NCI-H146 treated with DMSO at 0.1 percent for 48 hours (cell line): ENCODE measurements around the gene NOL12.
"Not testable (repeated sequence)": the region's sequence is repeated elsewhere in the genome, so short reads cannot be mapped to it uniquely, and the experiment has no call there.

Source experiments
- DNase-seq: peaks from one replicate; lab custom pipeline; 2025; ENCODE audit not compliant: unreplicated experiment; lab: John Stamatoyannopoulos, UW

Gene NOL12, protein sequence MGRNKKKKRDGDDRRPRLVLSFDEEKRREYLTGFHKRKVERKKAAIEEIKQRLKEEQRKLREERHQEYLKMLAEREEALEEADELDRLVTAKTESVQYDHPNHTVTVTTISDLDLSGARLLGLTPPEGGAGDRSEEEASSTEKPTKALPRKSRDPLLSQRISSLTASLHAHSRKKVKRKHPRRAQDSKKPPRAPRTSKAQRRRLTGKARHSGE

DNA sequence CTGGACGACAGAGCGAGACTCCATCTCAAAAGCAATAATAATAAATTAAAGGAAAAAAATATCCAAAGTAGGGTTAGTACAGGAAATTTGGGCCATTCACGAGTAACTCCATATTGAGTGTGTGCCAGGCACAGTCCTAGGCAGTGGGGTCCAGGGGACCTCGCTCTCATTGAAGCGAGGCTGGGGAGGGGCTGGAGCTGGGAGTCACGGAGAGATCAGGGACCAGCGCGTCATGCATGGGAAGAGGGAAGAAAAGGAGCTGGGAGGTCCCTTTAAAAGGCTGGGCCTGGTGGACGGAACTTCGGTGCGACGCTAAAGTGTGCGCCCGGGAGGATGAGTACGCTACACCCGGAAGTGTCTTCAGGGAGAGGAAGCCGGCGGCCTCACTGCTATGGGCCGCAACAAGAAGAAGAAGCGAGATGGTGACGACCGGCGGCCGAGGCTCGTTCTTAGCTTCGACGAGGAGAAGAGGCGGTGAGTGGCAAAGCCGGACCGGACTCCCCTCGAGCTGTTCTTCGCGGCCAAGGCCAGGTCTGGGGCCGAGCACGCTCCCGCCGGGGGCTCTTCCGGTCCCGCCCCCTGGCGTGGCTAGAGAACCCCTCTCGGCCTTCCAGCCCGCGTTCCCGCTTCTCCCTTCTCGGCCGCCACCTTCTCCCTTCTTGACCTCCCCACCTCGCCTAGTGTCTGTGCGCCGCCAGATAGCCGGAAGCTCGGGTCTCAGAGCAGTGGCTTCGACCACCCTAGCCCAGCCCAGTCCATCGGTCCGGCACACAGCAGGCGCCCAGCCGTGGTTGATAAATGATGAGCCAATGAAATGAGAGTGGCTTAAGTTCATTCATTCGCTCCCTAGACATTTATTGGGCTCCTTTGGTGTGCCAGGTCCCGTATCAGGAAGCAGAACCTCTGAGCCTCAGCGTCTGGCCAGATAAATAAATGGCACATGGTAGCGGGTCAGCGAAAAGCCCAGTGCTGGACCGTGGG lies at the start of gene NOL12:
NOL12 (plus strand) TSS at position 342 of the 981 bp plus-strand sequence; CDS start at position 392, 50 bp downstream.
- peak; percentile 59 for DNase-seq

DNA sequence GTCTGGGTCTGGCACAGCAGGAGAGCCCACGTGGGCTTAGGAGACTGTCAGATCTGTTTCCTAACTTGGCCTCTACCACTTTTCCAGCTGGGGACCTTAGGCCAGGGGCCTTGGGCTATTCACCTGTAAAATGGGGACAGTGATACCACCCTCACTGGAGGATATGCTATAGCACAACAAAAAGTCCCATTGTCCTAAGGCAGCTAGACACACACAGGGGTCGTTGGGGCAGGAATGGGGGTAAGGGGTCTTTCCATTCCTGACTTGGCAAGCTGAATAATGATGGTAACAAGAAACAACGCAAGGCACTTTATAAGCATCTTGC lies 49.2 kb upstream of the NOL12 start:
- no peak for DNase-seq

DNA sequence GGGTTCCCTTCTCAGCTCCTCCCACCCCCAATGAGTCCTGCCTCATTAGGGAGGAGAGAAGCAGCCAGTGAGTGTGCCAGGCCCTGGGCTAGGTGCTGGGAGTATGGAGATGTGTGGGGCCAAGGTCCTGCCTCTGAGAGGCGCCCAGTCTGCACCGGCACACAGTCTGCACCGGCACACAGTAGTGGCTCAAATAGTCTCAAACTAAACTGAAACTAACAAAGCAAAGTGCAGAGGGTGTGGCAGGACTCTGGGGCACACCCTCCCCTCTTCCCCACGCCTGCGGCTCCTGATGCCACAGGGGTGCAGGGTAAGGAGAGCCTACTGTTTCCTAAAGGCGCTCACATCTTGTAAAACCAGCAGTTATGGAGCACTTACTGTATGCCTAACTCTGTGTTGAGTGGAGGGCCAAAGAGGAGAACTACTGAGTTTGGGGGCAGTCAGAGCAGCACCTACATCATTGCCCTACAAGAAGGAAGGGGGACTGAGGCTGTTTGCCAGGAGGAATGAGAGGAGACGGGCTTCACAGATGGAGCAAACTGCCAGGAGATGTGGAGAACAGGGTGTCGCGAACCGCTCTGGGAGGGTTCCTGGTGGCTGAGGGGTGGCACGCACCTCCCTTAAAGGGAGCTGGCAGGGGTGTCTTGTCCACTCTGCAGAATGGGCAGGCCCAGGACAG lies 47.6 kb upstream of the NOL12 start:
- no peak for DNase-seq

DNA sequence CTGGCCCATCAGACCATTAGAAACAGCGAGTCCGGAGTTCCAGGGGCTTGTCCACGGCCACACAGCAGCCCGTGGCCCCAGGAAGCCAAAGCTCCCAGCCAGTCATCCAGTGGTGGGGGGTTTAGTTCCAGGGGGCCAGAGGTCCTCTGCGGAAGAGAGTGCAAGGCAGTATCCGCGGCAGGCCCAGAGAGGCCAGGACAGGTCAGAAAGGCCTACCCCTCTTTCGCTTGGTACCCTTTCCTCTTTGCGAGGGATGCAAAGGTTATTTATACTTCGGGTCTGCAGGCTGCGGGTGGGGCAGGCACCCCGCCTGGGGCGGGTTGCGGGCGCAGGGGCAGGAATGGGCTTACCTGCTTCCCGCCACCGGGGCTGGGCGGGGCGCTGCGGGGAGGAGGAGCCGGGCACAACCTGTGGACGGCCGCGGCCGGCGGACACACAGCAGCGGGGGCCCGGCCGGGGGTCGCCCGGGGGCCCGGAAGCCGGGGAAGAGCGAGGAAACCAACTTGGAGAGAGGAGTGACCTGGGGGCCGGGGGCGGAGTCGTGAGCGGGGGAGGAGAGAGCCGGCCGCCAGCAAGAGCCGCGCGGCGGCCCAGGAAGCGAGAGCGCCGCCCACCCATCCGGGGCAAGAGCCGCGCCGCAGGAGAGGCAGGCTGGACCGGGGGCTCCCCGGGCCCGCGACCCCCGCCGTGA lies 46.9 kb upstream of the NOL12 start, which contains the start of gene SH3BP1:
SH3BP1 (plus strand) TSS at position 600 of the 691 bp plus-strand sequence. CDS start 119 bp downstream, outside the sequence.
- peak; percentile 22 for DNase-seq

DNA sequence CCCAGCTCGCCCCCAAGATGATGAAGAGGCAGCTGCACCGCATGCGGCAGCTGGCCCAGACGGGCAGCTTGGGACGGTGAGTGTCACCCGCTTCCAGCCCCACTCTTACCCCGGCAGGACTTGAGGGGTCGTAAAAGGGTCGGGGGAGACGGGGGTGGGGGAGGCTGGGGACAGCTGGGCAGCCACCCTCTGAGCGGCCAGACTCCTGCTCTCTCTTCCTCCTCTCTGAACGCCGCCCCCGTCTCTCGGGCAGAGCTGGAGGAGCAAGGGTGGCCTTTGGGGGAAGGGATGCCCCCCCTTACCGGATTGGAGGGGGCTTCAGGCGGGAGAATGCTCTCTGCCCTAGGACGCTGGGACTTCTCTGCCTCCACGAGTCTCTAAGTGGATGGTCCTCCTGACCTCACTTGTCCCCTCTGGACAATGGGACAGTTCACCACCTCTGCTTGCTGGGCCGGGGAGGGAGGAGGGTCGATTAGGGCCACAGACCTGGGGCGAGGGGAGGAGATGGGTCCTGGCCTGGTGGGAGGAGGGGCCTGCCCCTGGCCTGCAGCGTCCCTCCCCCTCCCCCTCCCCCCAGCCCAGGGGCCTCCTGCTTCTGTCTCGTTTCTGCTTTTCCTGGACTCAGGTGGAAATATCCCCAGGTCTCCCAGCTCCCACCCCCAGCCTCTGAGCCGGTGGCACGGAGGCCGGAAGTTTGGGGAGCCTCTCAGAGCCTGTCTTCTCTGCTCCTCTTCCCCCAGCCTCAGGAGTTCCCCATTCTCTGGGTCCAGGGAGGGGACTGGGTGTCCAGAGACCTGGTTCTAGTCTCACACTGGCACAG lies 46.2 kb upstream of the NOL12 start:
- no peak for DNase-seq

DNA sequence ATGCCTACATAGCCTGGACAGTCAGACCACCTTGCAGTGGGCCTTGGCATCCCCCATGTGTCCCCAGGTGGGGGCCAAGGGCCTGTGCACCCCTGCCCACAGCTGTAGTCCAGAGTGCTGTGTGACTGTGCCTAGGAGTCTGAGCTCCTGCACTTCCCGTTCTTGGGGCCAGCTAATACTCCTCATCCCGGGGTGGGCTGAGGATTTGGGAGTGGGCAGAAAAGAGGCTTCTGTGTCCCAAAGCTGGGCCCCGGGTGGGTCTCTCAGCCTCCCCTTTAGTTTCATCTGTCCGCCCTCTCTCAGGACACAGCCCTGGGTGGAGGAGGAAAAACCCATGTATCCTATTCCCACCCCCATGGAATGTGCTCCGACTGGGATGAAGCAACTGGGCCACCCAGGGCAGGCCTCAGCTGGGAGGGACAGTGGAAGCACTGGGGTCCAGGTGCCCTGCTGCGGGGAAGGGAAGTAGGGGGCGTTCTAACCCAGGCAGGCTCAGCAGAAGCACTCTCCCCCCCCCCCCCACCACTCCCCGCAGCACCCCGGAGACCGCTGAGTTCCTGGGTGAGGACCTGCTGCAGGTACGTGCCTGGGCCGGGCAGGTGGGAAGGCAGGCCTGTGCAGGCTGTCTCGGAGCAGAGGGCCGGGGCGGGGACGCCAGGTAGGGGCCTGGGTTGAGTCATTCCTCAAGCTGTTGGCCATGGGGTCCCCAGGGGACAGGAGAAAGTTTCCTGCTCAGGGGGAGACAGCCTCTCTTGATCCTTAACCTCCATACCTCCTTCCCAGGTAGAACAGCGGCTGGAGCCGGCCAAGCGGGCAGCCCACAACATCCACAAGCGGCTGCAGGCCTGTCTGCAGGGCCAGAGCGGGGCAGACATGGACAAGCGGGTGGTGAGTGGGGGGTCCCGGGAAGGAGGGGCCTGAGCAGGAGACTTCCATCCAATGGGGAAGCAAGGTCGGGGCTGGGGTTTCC lies 45.3 kb upstream of the NOL12 start:
- DNase-seq = no peak

DNA sequence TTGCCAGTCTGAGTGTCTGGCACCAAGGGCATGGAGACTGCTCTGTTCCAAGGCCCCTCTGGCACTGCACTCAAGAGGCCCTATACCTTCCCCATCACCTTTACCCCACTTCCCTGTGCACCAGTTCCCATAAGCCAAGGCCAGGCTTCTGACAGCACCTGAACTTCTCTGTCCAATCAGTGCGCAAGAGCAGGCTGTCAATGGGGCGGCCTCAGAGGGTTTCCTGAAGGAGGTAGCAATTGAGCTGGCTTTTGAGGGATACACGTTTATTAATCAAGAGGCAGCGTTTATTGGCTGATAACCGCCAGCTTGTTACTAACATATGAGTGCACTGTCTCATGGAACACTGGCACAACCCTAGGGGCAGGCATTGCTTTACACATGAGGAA lies 44.6 kb upstream of the NOL12 start:
- no peak for DNase-seq

DNA sequence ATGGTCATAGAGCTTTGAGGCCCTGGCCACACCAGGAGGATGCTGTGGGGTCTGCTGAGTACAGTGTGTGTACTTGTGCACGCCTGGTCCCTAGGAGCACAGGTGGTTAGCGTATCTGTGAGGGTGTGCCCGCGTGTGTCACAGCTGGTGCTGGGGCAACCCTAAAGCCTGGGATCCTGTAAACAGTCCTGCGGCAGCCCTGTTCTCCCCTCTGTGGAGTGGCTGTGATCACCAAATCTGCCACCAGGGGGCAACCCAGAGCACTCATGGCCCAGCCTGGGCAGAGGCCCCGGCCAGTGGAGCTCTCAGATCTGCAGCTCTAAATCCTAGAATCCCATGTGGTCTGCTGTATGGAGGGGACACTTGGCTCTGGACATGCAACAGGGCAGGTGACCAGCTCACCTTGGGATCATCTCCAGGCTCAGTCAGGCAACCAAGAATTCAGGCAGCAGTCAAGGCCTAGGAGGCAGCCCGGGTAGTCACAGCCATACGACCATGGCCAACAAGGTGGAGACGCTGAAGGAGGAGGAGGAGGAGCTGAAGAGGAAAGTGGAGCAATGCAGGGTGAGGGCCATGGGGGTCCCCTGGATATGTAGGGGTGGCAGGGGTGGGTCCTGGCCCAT lies 42.8 kb upstream of the NOL12 start:
- no peak for DNase-seq

DNA sequence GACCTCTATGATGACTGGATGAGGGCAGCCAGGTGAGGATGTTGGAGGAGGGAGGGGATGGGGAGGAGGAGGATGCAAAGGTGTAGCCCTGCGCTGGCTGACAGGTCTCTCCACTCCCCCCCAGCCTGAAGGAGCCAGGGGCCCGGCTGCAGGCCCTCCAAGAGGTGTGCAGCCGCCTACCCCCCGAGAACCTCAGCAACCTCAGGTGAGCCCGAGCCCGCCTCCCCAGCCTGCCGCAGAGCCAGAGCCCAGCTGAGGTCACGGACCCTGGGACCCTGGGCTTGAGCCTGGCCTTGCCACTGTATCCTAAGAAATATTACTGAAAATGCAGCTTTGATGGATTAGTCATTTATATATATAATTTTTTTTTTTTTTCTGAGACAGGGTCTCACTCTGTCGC lies 38.8 kb upstream of the NOL12 start:
- DNase-seq = no peak

DNA sequence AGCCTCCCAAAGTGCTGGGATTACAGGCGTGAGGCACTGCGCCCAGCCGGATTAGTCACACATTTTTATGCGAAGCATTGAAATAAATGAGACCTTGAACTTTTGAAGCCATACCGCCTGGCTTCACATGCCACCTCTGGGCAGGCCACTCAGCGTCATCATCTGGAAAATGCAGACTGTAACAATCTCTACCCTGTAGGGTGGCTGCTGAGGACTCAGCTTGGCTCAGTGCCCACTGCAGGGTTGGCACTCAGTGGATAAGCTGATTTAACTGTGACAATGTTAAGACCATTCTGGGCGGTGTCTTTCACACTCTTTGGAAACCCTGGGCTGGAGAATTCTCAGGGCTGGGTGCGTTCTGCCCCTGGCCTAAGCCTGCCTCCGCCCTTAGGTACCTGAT lies 38.2 kb upstream of the NOL12 start:
- no peak for DNase-seq

DNA sequence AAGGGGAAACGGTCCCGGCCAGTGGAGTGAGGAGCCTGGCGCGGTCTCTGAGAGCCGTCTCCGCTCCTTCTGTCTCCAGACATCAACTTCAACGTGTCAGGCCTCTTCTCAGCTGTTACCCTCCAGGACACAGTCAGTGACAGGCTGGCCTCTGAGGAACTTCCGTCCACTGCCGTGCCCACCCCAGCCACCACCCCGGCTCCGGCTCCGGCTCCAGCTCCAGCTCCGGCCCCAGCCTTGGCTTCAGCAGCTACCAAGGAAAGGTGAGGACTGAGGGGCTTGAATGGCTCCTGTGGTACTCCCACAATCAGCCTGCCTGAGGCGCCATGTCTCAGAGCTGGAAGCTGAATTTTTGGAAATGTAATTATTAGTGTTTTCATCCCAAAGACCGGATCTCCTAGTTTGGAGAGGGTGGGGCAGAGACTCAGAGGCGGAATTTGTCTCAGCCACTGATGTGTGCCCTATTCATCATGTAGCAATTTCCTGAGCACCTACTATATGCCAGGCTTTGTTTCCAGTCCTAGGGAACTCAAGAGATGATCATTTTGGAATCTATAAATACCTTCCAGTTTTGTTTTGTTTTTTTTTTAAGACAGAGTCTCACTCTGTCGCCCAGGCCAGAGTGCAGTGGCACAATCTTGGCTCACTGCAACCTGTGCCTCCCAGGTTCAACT lies 35.5 kb upstream of the NOL12 start:
- no peak for DNase-seq

DNA sequence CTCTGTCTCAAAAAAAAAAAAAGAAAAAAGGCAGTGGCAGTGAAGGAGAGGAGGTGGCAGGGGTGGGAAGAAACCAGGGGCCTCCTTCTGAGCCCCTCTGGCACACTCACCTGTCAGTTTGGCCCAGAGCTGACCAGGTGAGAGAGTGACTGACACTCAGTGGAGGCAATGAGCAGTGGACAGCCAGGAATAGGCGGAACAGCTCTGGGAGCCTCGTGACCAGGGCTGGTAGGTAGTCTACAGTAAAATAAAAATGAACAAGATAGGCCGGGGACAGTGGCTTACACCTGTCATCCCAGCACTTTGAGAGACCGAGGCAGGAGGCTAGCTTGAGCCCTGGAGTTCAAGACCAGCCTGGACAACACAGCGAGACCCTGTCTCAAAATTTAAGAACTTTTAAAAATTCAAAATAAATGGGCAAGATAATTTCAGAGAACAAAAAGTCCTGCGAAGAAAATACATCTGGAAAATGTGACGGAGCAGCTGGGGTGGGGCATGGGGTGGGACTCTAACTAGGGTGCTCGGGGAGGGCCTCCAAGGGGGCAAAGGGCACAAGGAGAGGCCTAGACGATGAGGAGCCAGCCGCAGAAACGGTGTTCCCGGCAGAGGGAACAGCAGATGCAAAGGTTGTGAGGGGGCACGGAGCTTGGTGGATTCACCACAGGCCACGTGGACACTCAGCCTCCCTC lies 31.4 kb upstream of the NOL12 start:
- DNase-seq = no peak

DNA sequence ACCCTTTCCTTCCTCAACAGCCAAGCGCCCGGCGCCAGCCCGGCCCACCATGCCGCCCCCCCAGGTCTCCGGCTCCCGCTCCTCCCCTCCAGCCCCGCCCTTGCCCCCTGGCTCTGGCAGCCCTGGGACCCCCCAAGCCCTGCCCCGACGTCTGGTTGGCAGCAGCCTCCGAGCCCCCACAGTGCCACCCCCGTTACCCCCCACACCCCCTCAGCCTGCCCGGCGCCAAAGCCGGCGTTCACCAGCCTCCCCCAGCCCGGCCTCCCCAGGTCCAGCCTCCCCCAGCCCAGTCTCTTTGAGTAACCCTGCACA lies 30.9 kb upstream of the NOL12 start:
- no peak for DNase-seq

DNA sequence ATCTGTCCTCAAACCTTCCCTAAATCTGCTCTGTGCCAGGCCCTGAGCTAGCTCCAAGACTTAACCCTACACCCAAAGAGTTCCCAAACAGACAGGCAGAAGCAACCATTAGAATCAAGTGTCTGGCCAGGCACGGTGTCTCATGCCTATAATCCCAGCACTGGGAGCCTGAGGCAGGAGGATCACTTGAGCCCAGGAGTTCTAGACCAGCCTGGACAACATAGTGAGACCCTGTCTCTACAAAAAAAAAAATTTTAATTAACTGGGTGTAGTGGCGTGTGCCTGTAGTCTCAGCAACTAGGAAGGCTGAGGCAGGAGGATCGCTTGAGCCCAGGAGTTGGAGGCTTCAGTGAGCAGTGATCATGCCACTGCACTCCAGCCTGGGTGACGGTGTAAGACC lies 29.6 kb upstream of the NOL12 start:
- not testable (repeated sequence) for DNase-seq

DNA sequence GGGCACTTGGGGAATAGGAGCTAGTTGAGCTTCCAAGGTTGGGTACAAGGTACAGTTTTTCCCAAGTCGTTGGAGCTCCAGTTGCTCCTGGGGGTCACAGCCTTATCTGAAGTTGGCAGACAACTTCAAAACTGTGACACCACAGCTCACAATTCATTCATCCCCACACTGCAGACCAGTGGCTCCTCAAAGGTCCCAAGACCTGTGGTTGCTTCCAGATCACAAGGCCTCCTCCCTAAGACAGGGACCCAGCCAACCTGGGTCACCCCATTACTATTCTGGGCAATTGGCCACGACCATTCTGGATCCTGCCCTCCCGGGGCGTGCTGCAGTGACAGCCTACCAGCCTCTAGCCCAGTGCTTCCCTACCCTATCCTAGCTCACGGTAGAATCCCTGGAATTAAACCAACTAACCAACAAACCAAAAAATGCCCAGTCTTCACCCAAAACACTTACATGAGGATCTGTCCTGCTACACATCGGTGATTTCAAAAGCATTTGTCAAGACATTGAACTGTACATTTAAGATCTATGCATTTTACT lies 28.5 kb upstream of the NOL12 start:
- no peak for DNase-seq

DNA sequence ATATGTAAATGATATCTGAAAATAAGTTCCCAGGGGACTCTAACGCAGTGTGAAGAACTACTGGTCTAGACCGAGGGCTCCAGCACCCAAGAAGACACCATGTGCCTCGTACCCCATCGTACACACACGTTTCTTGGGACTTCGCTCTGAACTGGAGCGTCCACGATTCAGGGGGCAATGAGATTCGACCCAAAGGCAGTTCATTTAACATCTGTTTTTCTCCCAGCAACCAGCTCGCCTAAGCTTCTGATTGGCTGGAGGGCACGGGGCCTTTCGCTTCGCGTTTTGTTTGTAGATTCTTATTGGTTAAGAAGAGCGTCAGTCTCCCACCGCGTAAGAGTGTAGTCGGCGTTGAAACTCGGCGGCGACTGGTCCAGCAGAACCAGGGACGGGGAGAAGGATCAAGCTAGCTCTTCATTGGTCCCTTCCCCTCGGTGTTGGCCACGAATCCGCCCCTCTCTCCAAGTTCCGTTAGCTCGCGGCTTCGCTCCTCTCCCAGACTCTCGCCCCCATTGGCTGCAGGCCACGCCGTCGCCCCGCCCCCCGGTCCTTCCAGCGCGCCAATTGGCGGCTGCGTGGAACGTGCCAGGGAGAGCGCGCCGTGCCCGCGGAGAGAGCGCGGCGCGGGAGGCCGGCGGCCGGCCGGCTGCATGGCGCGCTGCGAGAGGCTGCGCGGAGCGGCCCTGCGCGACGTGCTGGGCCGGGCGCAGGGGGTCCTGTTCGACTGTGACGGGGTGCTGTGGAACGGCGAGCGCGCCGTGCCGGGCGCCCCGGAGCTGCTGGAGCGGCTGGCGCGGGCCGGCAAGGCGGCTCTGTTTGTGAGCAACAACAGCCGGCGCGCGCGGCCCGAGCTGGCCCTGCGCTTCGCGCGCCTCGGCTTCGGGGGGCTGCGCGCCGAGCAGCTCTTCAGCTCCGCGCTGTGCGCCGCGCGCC lies 27.7 kb upstream of the NOL12 start, which contains the start of gene PDXP:
PDXP (plus strand) TSS at position 591 of the 933 bp plus-strand sequence; CDS start at position 651, 60 bp downstream.
- DNase-seq = peak; percentile 92
